GM18505 (cell line): ENCODE results near the gene MSRB2.

Experiments
- ATAC-seq: cut with Tn5 transposase; IDR thresholded peaks from one replicate; pipeline ENCODE4 v1.9.1; 2021; ENCODE audit not compliant: unreplicated experiment
- POLR2A ChIP-seq: IDR thresholded peaks from 4 replicates; pipeline ENCODE4 v1.6.1; 2011; ENCODE audit warnings: borderline replicate concordance; ENCODE audit not compliant: insufficient read depth, insufficient read length; ENCODE audit errors: extremely low read depth

The MSRB2 gene

GRCh38 chr10:23151071-23151470 lies 55.7 kb downstream of the MSRB2 start:
- no peak for ATAC-seq

GRCh38 chr10:23155169-23155568 lies 59.8 kb downstream of the MSRB2 start:
- no peak for TF ChIP-seq POLR2A
- no peak for ATAC-seq

More at GRCh38 chr10:23151071-23151470, 55.7 kb downstream of the MSRB2 start:
- no peak for TF ChIP-seq POLR2A

GRCh38 chr10:23156447-23157150 lies 61.2 kb downstream of the MSRB2 start:
- ATAC-seq, result no peak
- TF ChIP-seq POLR2A, result no peak

- no peak for ATAC-seq
- no peak for TF ChIP-seq POLR2A
Observed at GRCh38 chr10:23157239-23157681, 61.9 kb downstream of the MSRB2 start.

GRCh38 chr10:23157691-23158369 lies 62.5 kb downstream of the MSRB2 start:
- TF ChIP-seq POLR2A, result no peak
- ATAC-seq, result peak; percentile 63

GRCh38 chr10:23158370-23158769 lies 63.0 kb downstream of the MSRB2 start:
- no peak for TF ChIP-seq POLR2A
- peak; percentile 58 for ATAC-seq

- no peak for ATAC-seq
- no peak for TF ChIP-seq POLR2A
Observed at GRCh38 chr10:23171232-23171876, 76.0 kb downstream of the MSRB2 start.
